Activated naive CD8-positive, alpha-beta T cell treated with anti-CD3 and anti-CD28 coated beads, Interleukin-2, amount 50 U/mL, for 24 hours (primary cell): ENCODE measurements around the gene USP40.

Experiments
- ATAC-seq: fragments of 150-1000 bp; cut with Tn5 transposase; one replicate; pipeline ENCODE4 v1.10.0; 2021
- DNase-seq: peaks from one replicate; pipeline ENCODE4 v3.0.0; 2021
- H3K27ac Mint-ChIP-seq: one replicate; pipeline ENCODE4 v1.8.0; 2021; ENCODE audit warnings: mild to moderate bottlenecking, mixed read lengths
- H3K27me3 Mint-ChIP-seq: one replicate; pipeline ENCODE4 v1.8.0; 2021; ENCODE audit warnings: mixed read lengths
- H3K36me3 Mint-ChIP-seq: one replicate; pipeline ENCODE4 v1.8.0; 2021; ENCODE audit warnings: low read depth, mixed read lengths
- H3K4me1 Mint-ChIP-seq: one replicate; pipeline ENCODE4 v1.8.0; 2021; ENCODE audit warnings: mixed read lengths
- H3K4me3 Mint-ChIP-seq: one replicate; pipeline ENCODE4 v1.8.0; 2021; ENCODE audit warnings: mild to moderate bottlenecking, moderate library complexity, mixed read lengths
- H3K9me3 Mint-ChIP-seq: one replicate; pipeline ENCODE4 v1.8.0; 2021; ENCODE audit warnings: mixed read lengths

Gene USP40

DNA sequence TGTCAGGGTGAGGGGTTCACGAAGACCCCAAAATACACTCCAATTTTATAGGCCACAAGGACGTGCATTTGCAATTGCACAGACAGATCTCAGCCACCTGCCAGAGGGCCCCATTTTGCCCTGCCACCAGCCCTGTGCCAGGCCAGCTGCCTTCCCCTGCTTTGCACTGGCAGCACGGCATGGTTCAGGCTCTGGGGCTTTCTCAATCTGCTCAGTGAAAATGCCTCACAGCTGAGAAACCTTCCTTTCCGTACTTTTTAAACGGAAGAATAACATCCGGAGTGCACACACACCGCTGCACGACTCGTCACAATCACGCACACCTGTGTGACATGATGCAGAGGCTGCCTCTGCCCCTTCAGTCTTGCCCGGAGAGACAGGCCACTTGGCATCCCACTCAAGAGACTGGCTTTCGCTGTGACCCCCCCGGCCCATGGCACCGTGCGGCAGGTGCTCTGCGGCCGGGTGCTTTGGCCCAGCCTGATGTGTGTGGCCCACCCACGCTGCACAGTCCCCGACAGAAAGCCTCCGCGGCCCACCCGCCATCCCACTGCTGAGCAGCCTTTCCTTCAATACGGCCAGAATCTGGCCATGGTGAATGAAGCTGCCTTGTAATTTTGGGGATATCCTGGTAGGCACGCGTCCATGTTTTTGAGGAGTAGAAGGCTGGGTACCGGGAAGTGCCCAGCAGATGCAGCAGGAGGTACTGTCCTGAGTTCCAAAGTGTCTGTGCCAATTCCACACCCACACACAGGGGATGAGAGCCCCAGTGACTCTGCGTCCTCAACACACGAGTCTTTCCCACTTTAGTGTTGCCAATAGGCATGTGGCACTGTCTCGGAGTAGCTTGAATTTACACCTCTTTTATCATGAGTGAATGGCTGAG, 88.8 kb downstream of the USP40 start:
- ATAC-seq (no peak), DNase-seq (no peak)
- Mint-ChIP-seq H3K4me1 (no peaks in the 10 kb centered on the region), H3K4me3 (no peak overlapping the region), H3K9me3 (no peaks in the 10 kb centered on the region), H3K36me3 (peaks cover 2% of the 10 kb centered on the region), H3K27me3 (no peaks in the 10 kb centered on the region), H3K27ac (no peak overlapping the region)

DNA sequence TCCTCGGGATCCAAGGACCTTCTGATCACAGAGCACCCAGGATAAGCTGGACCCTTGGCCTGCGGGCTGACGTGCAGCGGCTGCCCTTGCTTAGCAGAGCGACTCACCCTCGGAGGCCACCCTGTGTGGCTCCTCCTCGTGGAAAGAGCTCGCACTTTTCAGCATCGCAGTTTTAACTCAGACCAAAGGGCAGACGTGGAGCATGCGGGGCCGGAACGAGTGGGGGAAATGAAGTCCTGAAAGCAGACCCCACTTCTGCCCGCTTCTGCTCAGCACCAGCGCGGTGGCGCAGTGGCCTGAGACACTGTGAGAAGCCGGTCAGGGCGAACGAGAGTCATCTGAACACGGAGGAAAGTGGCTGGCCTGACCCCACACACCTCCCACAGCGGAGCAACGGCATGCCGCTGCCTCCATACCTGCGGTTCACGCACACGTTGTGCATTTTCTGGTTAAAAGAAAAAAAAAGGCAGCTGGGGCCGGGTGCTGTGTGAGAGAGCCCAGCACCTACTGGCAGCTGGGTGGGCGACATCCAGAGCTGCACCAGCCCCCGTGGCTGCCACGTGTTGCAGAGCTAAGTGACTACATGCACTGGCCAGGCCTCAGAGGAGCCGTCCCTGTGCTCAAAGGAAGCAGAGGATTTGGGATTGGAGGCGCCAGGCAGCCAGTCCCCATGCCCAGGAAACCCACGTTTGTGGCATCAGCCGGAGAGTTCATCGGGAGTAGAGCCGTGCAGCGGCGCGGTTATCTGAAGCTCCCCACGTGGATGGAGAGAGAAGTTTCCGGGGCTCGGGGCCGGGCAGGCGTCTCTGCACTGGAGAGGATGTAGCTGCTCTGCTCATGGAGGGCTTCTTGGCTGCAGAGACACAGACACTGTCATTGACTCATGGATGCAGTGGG, 89.7 kb downstream of the USP40 start:
- H3K27ac Mint-ChIP-seq, result no peak overlapping the region

DNA sequence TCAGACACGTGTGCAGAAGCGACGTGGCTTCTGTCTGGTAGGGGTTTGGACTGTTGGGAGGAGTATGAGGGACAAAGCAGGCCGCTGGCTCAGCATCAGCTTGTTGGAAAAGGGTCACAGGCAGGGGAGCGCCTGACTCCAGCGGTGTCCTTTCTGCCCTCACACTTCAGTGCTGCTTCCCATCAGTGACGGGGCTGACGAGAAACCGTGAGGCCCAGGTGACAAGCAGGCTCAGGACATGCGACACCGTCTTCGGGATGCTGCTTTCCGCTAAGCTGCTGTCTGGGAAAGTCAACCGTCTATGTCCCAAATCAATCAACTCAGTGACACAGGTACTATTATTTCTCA, 90.5 kb downstream of the USP40 start:
- H3K27me3 Mint-ChIP-seq, result no peaks in the 10 kb centered on the region
- H3K27ac Mint-ChIP-seq, result no peak overlapping the region
- H3K36me3 Mint-ChIP-seq, result peaks cover 10% of the 10 kb centered on the region
- DNase-seq (no peak), ATAC-seq (no peak)
- no peaks in the 10 kb centered on the region for H3K9me3 Mint-ChIP-seq
- H3K4me3 Mint-ChIP-seq, result no peak overlapping the region
- H3K4me1 Mint-ChIP-seq, result no peaks in the 10 kb centered on the region

More for the DNA sequence above, 89.7 kb downstream of the USP40 start:
- peaks cover 8% of the 10 kb centered on the region for H3K36me3 Mint-ChIP-seq
- H3K4me3 Mint-ChIP-seq, result no peak overlapping the region
- no peaks in the 10 kb centered on the region for H3K9me3 Mint-ChIP-seq
- no peaks in the 10 kb centered on the region for H3K27me3 Mint-ChIP-seq
- no peaks in the 10 kb centered on the region for H3K4me1 Mint-ChIP-seq
- DNase-seq, result no peak
- ATAC-seq, result no peak

DNA sequence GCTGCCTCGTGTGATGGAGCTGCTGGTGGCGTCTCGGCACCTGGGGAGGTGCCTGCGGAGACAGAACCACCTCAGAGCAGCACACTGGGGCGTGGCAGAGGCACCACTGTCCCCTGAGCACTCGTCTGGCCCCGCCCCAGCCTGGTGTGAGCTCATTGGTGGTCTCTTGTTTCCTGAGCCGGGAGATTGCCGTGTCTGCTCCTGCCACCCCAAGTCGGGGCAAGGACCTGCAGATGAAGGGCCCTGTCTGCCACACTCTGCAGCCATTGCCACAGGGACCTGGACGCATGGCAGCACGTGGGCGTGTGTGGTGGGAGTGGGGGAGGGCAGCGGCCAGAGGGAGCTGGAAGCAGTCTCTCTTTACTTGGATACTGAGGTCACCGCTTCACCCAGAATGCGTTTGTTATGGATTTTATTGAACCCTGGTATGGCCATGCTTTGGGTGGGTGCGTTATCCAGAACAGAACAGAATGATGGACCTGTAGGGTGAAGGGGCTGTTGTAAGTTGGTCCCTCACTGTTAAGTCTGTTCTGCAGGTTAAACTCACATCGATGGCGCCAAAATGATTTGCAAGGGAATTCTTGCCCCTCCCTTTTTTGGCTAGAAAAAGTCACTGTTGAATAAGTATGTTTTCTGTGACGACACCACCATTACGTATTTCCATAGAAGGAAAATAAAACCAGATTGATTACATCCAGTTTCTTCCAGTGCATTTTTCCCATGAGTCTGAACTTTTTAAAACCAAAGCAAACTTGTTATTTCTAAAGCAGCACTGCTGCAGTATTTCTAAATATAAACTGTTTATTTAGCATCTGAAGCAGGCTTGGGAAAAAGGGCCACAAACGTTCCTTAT, 92.0 kb downstream of the USP40 start:
- ATAC-seq, result no peak
- Mint-ChIP-seq H3K9me3 (no peaks in the 10 kb centered on the region), H3K36me3 (peaks cover 22% of the 10 kb centered on the region)

DNA sequence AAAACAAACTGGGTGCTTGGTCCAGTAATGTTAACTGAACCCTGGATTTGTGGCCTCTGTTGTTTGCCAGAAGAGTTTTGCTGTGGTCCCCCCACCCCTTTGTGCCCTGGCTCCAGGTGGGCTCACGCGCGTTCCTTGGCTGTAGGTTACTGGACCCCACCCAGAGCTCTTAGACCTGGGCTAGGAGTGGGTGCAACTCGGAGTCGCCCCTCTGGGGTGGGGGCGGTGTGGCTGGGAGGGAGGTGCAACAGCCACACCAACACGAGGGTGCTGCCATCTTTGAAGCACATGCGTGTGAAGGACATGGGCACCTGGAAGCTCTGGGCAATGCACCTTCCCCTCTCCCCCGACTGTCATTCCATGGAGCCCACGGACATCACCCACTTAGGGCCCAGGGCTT, 92.7 kb downstream of the USP40 start:
- DNase-seq (no peak), ATAC-seq (no peak)
- H3K36me3 Mint-ChIP-seq, result peaks cover 26% of the 10 kb centered on the region
- no peak overlapping the region for H3K27ac Mint-ChIP-seq
- no peaks in the 10 kb centered on the region for H3K9me3 Mint-ChIP-seq
- no peaks in the 10 kb centered on the region for H3K4me1 Mint-ChIP-seq
- no peak overlapping the region for H3K4me3 Mint-ChIP-seq
- no peaks in the 10 kb centered on the region for H3K27me3 Mint-ChIP-seq

More for the DNA sequence above, 92.0 kb downstream of the USP40 start:
- H3K4me1 Mint-ChIP-seq, result no peaks in the 10 kb centered on the region
- no peak overlapping the region for H3K27ac Mint-ChIP-seq
- H3K27me3 Mint-ChIP-seq, result no peaks in the 10 kb centered on the region
- no peak for DNase-seq
- no peak overlapping the region for H3K4me3 Mint-ChIP-seq

DNA sequence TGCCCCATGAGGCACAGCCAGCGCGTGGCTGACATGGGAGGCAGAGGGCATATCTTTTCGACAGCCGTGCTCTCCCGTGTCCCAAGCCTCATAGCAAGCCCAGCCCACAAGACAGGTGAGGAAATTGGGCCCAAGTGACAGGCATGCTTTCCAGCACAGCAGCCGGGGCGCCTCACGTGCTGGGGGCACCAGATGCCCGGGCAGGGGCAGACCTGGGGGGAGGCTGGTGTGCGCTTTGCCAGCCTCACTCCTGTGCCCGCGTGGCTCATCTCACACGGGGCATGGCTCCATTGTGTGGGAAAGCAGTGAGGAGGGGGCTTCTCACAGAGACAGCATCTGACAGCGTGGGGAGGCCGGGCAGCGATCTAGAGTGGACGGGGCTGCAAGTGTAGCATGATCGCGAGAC, 93.2 kb downstream of the USP40 start:
- no peak overlapping the region for H3K27ac Mint-ChIP-seq
- peaks cover 30% of the 10 kb centered on the region for H3K36me3 Mint-ChIP-seq
- H3K4me3 Mint-ChIP-seq, result no peak overlapping the region
- no peaks in the 10 kb centered on the region for H3K4me1 Mint-ChIP-seq
- no peaks in the 10 kb centered on the region for H3K27me3 Mint-ChIP-seq
- no peaks in the 10 kb centered on the region for H3K9me3 Mint-ChIP-seq
- ATAC-seq (no peak), DNase-seq (no peak)

DNA sequence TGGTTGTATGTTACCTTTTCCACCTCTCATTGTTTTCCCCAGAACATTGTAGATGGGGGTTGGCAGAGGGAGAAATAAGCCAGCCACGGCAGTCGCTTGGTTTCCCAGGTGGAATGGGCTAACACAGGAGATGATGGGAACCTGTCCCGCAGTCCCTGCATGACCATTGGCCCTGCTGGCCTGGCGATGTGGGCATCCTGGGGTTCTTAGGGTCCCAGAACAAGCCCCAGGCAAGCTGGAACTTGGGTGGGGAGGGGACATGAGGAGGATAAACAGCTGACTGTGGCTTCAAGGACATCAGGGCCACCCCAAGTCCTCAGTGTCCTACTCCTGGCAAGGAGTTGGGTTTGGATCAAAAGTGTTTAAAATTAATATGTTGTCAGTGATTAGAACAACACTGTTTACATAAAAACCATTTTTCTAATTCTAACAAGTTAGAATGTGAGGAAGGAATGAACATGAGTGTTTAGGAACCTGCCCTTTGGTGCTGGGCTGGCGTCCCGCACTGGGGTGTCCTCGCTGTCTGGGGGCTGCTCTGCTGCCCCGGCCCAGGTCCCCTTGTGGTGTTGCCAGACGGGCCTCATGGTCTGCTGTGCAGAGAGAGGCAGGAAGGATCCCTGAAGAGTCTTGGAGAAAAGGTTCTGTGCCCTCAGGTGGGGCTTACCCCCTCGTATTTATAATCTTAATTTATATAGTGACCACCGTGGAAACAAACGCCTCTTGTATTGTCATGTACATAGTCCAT, 95.1 kb downstream of the USP40 start:
- Mint-ChIP-seq H3K27me3 (no peaks in the 10 kb centered on the region), H3K36me3 (peaks cover 40% of the 10 kb centered on the region), H3K4me3 (no peak overlapping the region), H3K9me3 (no peaks in the 10 kb centered on the region), H3K4me1 (no peaks in the 10 kb centered on the region), H3K27ac (no peak overlapping the region)
- DNase-seq (no peak), ATAC-seq (no peak)

DNA sequence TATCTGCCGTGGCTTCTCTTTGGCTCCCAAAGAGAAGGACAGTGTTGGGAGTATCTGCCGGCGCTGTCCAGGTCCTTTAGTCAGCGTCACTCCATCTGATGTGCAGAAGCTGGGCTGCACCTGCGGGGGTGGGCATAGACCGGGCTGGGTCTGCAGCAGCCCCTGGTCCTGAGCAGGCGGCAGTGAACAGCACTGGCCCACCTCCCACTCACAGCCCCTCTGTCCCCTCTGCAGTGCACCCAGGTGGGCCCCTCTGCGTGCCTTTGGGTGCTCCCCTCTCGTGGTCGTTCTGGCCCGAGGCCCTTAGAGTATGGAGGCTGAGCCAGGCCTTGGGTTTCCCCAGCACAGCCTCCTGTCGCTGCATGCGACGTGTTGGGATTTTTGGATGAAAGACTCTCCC, 95.7 kb downstream of the USP40 start:
- H3K27ac Mint-ChIP-seq, result no peak overlapping the region

DNA sequence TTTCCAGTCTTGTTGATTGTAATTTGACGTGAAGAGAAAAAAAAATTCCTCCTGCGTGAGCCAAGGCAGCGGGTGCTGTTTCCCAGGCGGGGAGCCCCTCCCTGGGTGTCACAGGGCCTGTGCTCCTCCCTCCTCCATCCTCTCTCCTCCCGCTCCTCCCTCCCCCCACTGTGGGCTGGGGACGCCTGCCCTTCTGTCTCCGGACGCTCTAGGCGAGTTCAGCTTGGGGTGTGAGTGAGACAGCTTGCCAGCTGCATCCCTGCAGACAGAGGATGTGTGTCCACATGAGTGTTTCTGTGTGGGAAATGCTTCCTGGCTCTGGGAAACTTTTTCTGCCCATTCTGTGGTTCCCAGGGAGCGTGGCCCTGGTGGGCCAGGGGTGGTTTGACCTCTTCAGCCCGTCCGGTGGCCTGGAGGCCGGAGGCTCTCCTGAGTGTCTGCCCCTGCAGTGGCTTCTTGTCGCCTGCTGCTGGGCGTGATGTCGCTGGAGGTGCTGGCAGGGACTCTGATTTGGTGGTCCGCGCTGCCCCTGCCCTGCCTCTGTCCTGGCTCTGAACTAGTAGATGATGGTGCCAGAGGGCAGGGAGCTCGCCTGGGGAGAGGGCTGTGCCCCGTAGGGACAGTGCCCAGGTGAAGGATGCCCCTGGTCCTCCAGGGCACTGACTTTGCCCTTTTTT, 96.4 kb downstream of the USP40 start:
- DNase-seq (no peak), ATAC-seq (no peak)
- Mint-ChIP-seq H3K9me3 (no peaks in the 10 kb centered on the region), H3K4me1 (no peaks in the 10 kb centered on the region), H3K36me3 (peaks cover 46% of the 10 kb centered on the region), H3K4me3 (no peak overlapping the region), H3K27ac (no peak overlapping the region), H3K27me3 (no peaks in the 10 kb centered on the region)

More for the DNA sequence above, 95.7 kb downstream of the USP40 start:
- H3K9me3 Mint-ChIP-seq, result no peaks in the 10 kb centered on the region
- no peaks in the 10 kb centered on the region for H3K4me1 Mint-ChIP-seq
- H3K27me3 Mint-ChIP-seq, result no peaks in the 10 kb centered on the region
- DNase-seq (no peak), ATAC-seq (no peak)
- peaks cover 46% of the 10 kb centered on the region for H3K36me3 Mint-ChIP-seq
- no peak overlapping the region for H3K4me3 Mint-ChIP-seq

DNA sequence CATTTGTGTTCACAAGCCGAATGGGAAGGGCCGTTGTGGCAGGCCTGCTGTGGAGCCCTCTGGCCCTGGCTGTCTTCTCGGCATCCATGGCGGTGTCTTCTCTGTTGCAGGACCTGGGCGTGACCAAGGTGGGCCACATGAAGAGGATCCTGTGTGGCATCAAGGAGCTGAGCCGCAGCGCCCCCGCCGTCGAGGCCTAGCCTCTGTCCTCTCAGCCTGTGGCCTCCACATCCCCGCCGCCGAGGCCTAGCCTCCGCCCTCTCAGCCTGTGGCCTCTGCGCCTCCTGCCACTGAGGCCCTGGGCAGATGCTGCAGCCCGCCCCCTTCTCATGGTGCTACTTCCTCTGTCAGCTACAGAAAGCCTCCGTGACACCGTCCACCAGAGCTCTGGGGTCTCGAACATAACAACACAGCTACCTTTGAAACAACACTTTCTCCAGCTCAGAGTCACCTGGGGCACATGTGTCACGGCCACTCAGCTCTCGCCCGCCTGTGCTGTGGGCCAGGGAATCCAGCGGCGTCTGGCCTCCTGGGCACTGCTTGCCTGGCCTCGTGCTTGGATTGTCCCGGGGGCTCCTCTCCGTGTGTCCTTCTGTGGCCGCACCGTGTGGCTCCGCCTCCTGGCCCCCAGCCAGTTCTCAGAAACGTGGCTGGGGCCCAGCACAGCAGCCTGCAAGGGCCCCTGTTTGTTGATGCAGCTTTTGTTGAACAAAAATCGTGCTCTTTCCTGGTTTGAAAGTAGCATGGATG, 97.1 kb downstream of the USP40 start:
- no peaks in the 10 kb centered on the region for H3K4me1 Mint-ChIP-seq

DNA sequence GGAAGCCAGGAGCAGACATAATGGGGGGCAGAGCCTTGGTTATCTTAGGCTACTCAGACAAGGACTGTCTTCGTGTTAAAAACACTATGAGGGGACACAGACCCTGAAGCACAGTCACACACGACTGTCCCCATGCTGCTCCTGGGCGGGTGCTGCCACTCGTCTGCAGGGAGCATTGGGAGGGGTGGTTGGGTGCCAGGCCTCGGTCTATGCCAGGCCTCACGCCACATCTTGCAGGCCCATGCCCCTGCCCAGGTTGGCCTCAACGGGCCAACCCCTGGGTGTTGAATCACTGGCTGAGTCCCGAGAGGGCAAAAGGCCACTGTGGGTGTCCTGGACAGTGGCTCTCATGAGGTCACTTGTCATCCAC, 97.9 kb downstream of the USP40 start:
- no peaks in the 10 kb centered on the region for H3K9me3 Mint-ChIP-seq
- no peak overlapping the region for H3K27ac Mint-ChIP-seq
- DNase-seq, result no peak
- no peak for ATAC-seq
- no peaks in the 10 kb centered on the region for H3K4me1 Mint-ChIP-seq
- H3K4me3 Mint-ChIP-seq, result no peak overlapping the region
- H3K27me3 Mint-ChIP-seq, result no peaks in the 10 kb centered on the region
- peaks cover 48% of the 10 kb centered on the region for H3K36me3 Mint-ChIP-seq

More for the DNA sequence above, 97.1 kb downstream of the USP40 start:
- H3K4me3 Mint-ChIP-seq, result no peak overlapping the region
- no peak overlapping the region for H3K27ac Mint-ChIP-seq
- H3K36me3 Mint-ChIP-seq, result peaks cover 46% of the 10 kb centered on the region
- no peaks in the 10 kb centered on the region for H3K9me3 Mint-ChIP-seq
- no peaks in the 10 kb centered on the region for H3K27me3 Mint-ChIP-seq
- no peak for ATAC-seq
- no peak for DNase-seq

DNA sequence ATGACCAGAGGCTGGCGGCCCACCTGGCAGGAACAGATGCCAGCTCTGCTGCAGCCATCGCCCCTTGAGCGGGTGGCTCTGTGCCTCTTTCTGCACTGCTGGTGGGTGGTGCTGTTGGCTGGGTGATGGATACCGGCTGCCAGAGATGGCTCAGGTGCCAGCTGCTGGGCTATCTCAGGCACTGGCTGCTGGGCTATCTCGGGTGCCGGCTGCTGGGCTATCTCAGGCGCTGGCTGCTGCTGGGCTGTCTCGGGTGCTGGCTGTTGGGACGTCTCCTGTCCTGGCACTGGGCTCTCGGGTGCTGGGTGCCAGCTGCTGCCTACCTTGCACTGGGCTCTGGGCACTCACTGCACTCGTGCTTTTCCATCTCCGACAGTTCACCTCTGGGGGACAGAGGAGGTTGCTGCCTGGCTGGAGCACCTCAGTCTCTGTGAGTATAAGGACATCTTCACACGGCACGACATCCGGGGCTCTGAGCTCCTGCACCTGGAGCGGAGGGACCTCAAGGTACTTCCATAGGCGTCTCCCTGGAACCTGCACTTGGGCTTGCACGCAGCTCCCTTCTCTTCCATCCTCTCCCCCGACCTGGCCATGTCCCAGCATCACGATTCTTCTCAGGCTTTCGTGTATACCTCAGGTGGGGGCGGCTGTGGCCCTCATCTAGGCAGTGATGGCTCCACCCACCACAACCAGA, 98.4 kb downstream of the USP40 start:
- Mint-ChIP-seq H3K27me3 (no peaks in the 10 kb centered on the region), H3K27ac (no peak overlapping the region), H3K4me3 (no peak overlapping the region), H3K4me1 (no peaks in the 10 kb centered on the region), H3K9me3 (no peaks in the 10 kb centered on the region), H3K36me3 (peaks cover 52% of the 10 kb centered on the region)
- no peak for ATAC-seq
- DNase-seq, result no peak
